Calu3 (cell line): Measurements from ENCODE around the gene STAT6. TPM values are rescaled to one million over a fixed set of nuclear protein-coding genes. Genes with fewer than 3 reads are reported as not detected.

ENCODE experiments used
- BruUV-seq: library from RNA; stranded (reverse); fragments of 400-500 nt; replicated peaks from 2 replicates; lab custom pipeline; 2021; lab: Mats Ljungman, UMichigan
- CTCF ChIA-PET: fragments of 300-600 bp; sonication (Branson Sonifier 250); formaldehyde crosslinking; loops from one replicate; lab custom pipeline; 2022; ENCODE audit warnings: antibody characterized with exemption; lab: Charles Lee
- DNase-seq: peaks from one replicate; pipeline ENCODE4 v3.0.0; 2022
- H3K27ac Mint-ChIP-seq: one replicate; pipeline ENCODE4 v1.8.0; 2022; ENCODE audit warnings: mixed read lengths; ENCODE audit not compliant: unreplicated experiment
- H3K27me3 Mint-ChIP-seq: one replicate; pipeline ENCODE4 v1.8.0; 2022; ENCODE audit warnings: mixed read lengths; ENCODE audit not compliant: unreplicated experiment
- H3K36me3 Mint-ChIP-seq: one replicate; pipeline ENCODE4 v1.8.0; 2022; ENCODE audit warnings: mild to moderate bottlenecking, moderate library complexity, mixed read lengths; ENCODE audit not compliant: insufficient read depth, unreplicated experiment
- H3K4me1 Mint-ChIP-seq: one replicate; pipeline ENCODE4 v1.8.0; 2022; ENCODE audit warnings: mild to moderate bottlenecking, low read depth, mixed read lengths; ENCODE audit not compliant: unreplicated experiment
- H3K4me3 Mint-ChIP-seq: one replicate; pipeline ENCODE4 v1.8.0; 2022; ENCODE audit warnings: mild to moderate bottlenecking, low read depth, moderate library complexity, mixed read lengths; ENCODE audit not compliant: unreplicated experiment
- H3K9me3 Mint-ChIP-seq: one replicate; pipeline ENCODE4 v1.8.0; 2022; ENCODE audit warnings: low read depth, mixed read lengths; ENCODE audit not compliant: unreplicated experiment
- intact Hi-C: fragments of 100-400 bp; cut with micrococcal nuclease; formaldehyde crosslinking; loops from one replicate; pipeline ENCODE4 v1.10.0; 2022; ENCODE audit not compliant: unreplicated experiment
- total RNA-seq: library from RNA; stranded (reverse); gene quantifications from 2 replicates; pipeline ENCODE4 v1.2.3, GENCODE V29; 2022
- TF ChIP-seq, protein P1 (sequence below): fragments of 200-600 bp; IDR thresholded peaks from one replicate; pipeline ENCODE4 v1.8.0; 2022; ENCODE audit warnings: antibody characterized with exemption; ENCODE audit not compliant: unreplicated experiment

The STAT6 gene
- total RNA-seq, 1 experiment from 2014 or later: 213 TPM

DNA sequence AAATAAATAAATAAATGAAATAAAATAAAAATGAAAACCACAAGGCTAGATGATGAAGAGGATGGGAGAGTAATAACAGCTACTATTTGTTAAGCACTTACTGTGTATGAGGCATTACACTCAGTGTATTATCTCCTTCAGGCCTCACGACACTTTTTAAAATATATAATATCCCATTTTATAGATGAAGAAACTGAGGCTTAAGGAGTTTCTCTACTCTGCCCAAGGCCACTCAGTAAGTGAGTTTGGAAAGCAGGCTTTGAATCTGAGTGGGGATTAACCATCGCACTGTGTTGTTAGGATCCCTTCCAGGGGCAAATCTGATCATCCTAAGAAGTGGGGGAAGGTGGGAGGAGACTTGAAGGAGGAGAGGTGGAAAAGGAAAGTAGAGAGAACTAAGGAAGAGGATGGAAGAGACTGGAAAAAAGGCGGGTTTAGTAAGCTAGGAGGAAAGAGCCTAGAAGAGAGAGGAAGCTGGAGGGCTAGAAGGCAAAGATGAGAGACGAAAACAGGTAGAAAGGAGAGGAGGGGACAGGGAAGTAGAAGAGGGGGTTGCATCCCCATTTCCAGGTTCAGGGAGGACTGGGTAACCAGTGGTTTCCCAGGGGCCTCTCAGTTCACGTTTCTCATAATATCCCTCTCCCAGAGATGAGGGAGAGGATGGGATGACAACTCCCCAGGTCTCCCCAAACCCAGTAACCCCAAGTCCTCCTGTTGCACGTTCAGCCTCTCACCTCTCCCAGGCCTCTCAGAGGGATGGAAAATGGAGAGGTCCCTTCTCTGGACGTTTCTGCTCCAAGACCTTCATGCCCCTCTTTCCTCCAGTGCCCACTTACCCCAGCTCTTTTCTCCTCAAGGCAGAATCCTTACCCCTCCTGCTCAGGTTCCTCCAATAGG, 1.7 kb downstream of the STAT6 start:
- Mint-ChIP-seq H3K4me3 (peak overlapping the region; percentile 77), H3K27me3 (no peaks in the 10 kb centered on the region), H3K9me3 (no peaks in the 10 kb centered on the region), H3K4me1 (peaks cover 37% of the 10 kb centered on the region), H3K27ac (peak overlapping the region; percentile 10), H3K36me3 (peaks cover 63% of the 10 kb centered on the region)
- TF ChIP-seq, protein P1, sequence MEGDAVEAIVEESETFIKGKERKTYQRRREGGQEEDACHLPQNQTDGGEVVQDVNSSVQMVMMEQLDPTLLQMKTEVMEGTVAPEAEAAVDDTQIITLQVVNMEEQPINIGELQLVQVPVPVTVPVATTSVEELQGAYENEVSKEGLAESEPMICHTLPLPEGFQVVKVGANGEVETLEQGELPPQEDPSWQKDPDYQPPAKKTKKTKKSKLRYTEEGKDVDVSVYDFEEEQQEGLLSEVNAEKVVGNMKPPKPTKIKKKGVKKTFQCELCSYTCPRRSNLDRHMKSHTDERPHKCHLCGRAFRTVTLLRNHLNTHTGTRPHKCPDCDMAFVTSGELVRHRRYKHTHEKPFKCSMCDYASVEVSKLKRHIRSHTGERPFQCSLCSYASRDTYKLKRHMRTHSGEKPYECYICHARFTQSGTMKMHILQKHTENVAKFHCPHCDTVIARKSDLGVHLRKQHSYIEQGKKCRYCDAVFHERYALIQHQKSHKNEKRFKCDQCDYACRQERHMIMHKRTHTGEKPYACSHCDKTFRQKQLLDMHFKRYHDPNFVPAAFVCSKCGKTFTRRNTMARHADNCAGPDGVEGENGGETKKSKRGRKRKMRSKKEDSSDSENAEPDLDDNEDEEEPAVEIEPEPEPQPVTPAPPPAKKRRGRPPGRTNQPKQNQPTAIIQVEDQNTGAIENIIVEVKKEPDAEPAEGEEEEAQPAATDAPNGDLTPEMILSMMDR: no peak
- no peak for DNase-seq
- CTCF ChIA-PET: interaction anchor here (3.0 kb wide), 1 partner anchor 21 kb away, joined by 49 read pairs; the partner anchor contains the start of gene NAB2
- BruUV-seq: no TSS peak
- intact Hi-C loops: loop anchor here (2.0 to 5.0 kb wide), 2 partner anchors 21 to 352 kb away; partner anchors contain the start of gene NAB2

- CTCF ChIA-PET: interaction anchor here (0.6 kb wide), 1 partner anchor 13 kb away, joined by 7 read pairs; no protein-coding TSS in a partner anchor
- peaks cover 31% of the 10 kb centered on the region for H3K4me1 Mint-ChIP-seq
- TF ChIP-seq, protein P1: no peak
- no peaks in the 10 kb centered on the region for H3K9me3 Mint-ChIP-seq
- H3K27ac Mint-ChIP-seq: no peak overlapping the region
- BruUV-seq: no TSS peak
- H3K27me3 Mint-ChIP-seq: no peaks in the 10 kb centered on the region
- peaks cover 75% of the 10 kb centered on the region for H3K36me3 Mint-ChIP-seq
- H3K4me3 Mint-ChIP-seq: no peak overlapping the region
- DNase-seq: no peak
- intact Hi-C loops: no loop called here
Measured at GRCh38 chr12:57107456-57108155, 3.6 kb downstream of the STAT6 start.

- BruUV-seq: no TSS peak
- Mint-ChIP-seq H3K4me1 (peaks cover 30% of the 10 kb centered on the region), H3K9me3 (no peaks in the 10 kb centered on the region), H3K4me3 (no peak overlapping the region), H3K36me3 (peaks cover 78% of the 10 kb centered on the region), H3K27me3 (no peaks in the 10 kb centered on the region), H3K27ac (no peak overlapping the region)
- DNase-seq: no peak
- TF ChIP-seq, protein P1: no peak
- intact Hi-C loops: no loop called here
- CTCF ChIA-PET: interaction anchor here (0.5 to 1.5 kb wide), 3 partner anchors 20 to 91 kb away, joined by 3 read pairs; partner anchors contain the start of gene LRP1
Measured at GRCh38 chr12:57106021-57106708, 5.0 kb downstream of the STAT6 start.
